HEK293 (cell line): ENCODE results near the gene GLTP.
A peak's percentile ranks its signal among the peaks of the same experiment; 100 is the strongest.

ENCODE experiments used
- HOXD13 ChIP-seq: sonication (generic); formaldehyde crosslinking; IDR thresholded peaks from 2 replicates; pipeline ENCODE4 v1.8.0; 2022; ENCODE audit warnings: missing genetic modification reagents, borderline replicate concordance
- ZBTB11 ChIP-seq: fragments of 450-650 bp; formaldehyde crosslinking; conservative IDR thresholded peaks from 2 replicates; pipeline ENCODE4 v1.5.1; 2016; ENCODE audit warnings: low read depth, missing biosample characterization, missing genetic modification characterization
- ZBTB21 ChIP-seq: fragments of 450-650 bp; formaldehyde crosslinking; IDR thresholded peaks from 2 replicates; pipeline ENCODE4 v1.5.1; 2017; ENCODE audit warnings: missing biosample characterization, missing genetic modification characterization
- ZBTB48 ChIP-seq: fragments of 450-650 bp; formaldehyde crosslinking; IDR thresholded peaks from 2 replicates; pipeline ENCODE4 v1.5.1; 2016; ENCODE audit warnings: missing biosample characterization, missing genetic modification characterization
- ZNF132 ChIP-seq: fragments of 450-650 bp; formaldehyde crosslinking; IDR thresholded peaks from 2 replicates; pipeline ENCODE4 v1.5.1; 2017; ENCODE audit warnings: missing biosample characterization, missing genetic modification characterization, borderline replicate concordance
- ZNF202 ChIP-seq: fragments of 450-650 bp; formaldehyde crosslinking; IDR thresholded peaks from 2 replicates; pipeline ENCODE4 v1.5.1; 2016; ENCODE audit warnings: missing biosample characterization, missing genetic modification characterization, borderline replicate concordance
- ZNF223 ChIP-seq: fragments of 450-650 bp; formaldehyde crosslinking; IDR thresholded peaks from 2 replicates; pipeline ENCODE4 v1.5.1; 2016; ENCODE audit warnings: missing biosample characterization, missing genetic modification characterization
- ZNF26 ChIP-seq: fragments of 450-650 bp; formaldehyde crosslinking; IDR thresholded peaks from 2 replicates; pipeline ENCODE4 v1.5.1; 2016; ENCODE audit warnings: missing biosample characterization, missing genetic modification characterization
- ZNF398 ChIP-seq: fragments of 450-650 bp; formaldehyde crosslinking; IDR thresholded peaks from 2 replicates; pipeline ENCODE4 v1.5.1; 2017; ENCODE audit warnings: missing biosample characterization, missing genetic modification characterization
- ZNF510 ChIP-seq: fragments of 450-650 bp; formaldehyde crosslinking; IDR thresholded peaks from 2 replicates; pipeline ENCODE4 v1.5.1; 2018; ENCODE audit warnings: mild to moderate bottlenecking, missing genetic modification characterization, missing biosample characterization; ENCODE audit not compliant: insufficient replicate concordance
- ZNF514 ChIP-seq: fragments of 450-650 bp; formaldehyde crosslinking; IDR thresholded peaks from 2 replicates; pipeline ENCODE4 v1.5.1; 2016; ENCODE audit warnings: missing biosample characterization, missing genetic modification characterization
- ZNF529 ChIP-seq: fragments of 450-650 bp; formaldehyde crosslinking; IDR thresholded peaks from 2 replicates; pipeline ENCODE4 v1.5.1; 2017; ENCODE audit warnings: missing genetic modification characterization, missing biosample characterization; ENCODE audit not compliant: insufficient replicate concordance
- ZNF791 ChIP-seq: fragments of 450-650 bp; formaldehyde crosslinking; IDR thresholded peaks from 2 replicates; pipeline ENCODE4 v1.5.1; 2016; ENCODE audit warnings: missing biosample characterization, missing genetic modification characterization
- ZNF792 ChIP-seq: fragments of 450-650 bp; formaldehyde crosslinking; IDR thresholded peaks from 2 replicates; pipeline ENCODE4 v1.5.1; 2016; ENCODE audit warnings: missing biosample characterization, missing genetic modification characterization
- ZNF830 ChIP-seq: fragments of 450-650 bp; IDR thresholded peaks from 2 replicates; pipeline ENCODE4 v1.5.0; 2018; ENCODE audit warnings: missing biosample characterization, missing genetic modification characterization, low read depth, mild to moderate bottlenecking, moderate library complexity
- ZSCAN18 ChIP-seq: fragments of 450-650 bp; formaldehyde crosslinking; IDR thresholded peaks from 2 replicates; pipeline ENCODE4 v1.5.1; 2016; ENCODE audit warnings: missing biosample characterization, missing genetic modification characterization
- TF ChIP-seq, protein P1 (sequence below): fragments of 450-650 bp; formaldehyde crosslinking; IDR thresholded peaks from 2 replicates; pipeline ENCODE4 v1.5.1; 2016; ENCODE audit warnings: missing biosample characterization, missing genetic modification characterization
- TF ChIP-seq, protein P2 (sequence below): IDR thresholded peaks from 2 replicates; pipeline ENCODE4 v1.6.1; 2011; ENCODE audit warnings: mild to moderate bottlenecking, low read depth, low read length, borderline replicate concordance
- TF ChIP-seq, protein P3 (sequence below): fragments of 450-650 bp; formaldehyde crosslinking; IDR thresholded peaks from 2 replicates; pipeline ENCODE4 v1.5.1; 2016; ENCODE audit warnings: missing biosample characterization, missing genetic modification characterization
- TF ChIP-seq, protein P4 (sequence below): fragments of 450-650 bp; formaldehyde crosslinking; IDR thresholded peaks from 2 replicates; pipeline ENCODE4 v1.5.1; 2016; ENCODE audit warnings: missing biosample characterization, missing genetic modification characterization, borderline replicate concordance

GLTP gene

DNA sequence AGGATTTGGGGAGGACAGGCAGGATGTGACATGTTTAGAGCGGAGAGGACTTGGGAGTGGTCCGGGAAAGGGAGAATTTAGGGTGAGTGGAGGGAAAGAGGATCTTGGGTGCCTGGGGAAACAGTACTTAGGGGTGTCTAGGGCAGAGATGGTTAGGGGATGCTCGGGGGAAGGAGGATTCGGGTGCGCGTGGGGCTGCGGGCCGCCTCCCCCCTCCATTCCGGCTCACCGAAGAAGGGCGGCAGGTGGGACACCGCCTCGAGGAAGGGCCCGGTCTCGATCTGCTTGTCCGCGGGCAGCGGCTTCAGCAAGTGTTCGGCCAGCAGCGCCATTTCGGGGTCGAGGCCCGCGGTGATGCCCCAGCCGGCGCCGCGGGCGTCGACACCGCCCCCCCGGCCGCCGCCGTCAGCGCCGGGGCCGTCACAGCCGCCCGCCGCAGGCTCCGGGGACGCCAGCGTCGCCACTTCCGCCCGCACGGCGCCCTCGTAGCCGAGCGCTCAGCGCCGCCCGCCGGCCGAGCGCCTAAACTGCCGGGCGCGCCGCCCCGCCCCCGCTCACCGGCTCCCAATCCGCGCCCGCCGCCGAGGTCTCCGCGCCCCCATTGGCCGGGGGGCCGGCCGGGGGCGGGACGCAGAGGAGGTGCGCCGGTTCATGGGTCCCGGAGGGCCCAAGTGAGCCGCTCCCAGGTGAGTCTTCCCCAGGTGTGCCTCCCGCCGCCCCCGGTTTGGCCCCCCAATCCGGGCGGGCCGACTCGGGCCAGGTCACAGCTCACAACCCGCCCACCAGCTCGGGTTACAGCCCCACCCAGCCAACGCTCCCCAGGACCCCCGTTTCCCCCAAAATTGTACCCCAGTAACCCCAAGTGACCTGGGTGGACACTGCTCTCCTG lies at the start of gene GLTP (continued):
- TF ChIP-seq ZNF26 (tag by site-specific recombination) (no peak), ZNF830 (tag by site-specific recombination) (no peak), ZNF791 (peak; percentile 20; the same call in 1 of the 2 replicates), ZNF792 (tag by site-specific recombination) (no peak), ZNF223 (no peak), ZNF529 (no peak), ZBTB48 (tag by site-specific recombination) (peak; percentile 91), ZNF202 (tag by site-specific recombination) (no peak), ZNF510 (no peak), ZBTB21 (0 out of 2 replicates have a peak, but pooled peaks have one; percentile 27), ZNF132 (tag by site-specific recombination) (no peak), ZNF514 (no peak), ZSCAN18 (tag by site-specific recombination) (no peak), ZBTB11 (peak; percentile 79), ZNF398 (tag by site-specific recombination) (no peak; the same call in 1 of the 2 replicates), HOXD13 (CRISPR knock-in tag) (no peak)
- TF ChIP-seq, protein P1, sequence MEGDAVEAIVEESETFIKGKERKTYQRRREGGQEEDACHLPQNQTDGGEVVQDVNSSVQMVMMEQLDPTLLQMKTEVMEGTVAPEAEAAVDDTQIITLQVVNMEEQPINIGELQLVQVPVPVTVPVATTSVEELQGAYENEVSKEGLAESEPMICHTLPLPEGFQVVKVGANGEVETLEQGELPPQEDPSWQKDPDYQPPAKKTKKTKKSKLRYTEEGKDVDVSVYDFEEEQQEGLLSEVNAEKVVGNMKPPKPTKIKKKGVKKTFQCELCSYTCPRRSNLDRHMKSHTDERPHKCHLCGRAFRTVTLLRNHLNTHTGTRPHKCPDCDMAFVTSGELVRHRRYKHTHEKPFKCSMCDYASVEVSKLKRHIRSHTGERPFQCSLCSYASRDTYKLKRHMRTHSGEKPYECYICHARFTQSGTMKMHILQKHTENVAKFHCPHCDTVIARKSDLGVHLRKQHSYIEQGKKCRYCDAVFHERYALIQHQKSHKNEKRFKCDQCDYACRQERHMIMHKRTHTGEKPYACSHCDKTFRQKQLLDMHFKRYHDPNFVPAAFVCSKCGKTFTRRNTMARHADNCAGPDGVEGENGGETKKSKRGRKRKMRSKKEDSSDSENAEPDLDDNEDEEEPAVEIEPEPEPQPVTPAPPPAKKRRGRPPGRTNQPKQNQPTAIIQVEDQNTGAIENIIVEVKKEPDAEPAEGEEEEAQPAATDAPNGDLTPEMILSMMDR = peak; percentile 62
- TF ChIP-seq, protein P2, sequence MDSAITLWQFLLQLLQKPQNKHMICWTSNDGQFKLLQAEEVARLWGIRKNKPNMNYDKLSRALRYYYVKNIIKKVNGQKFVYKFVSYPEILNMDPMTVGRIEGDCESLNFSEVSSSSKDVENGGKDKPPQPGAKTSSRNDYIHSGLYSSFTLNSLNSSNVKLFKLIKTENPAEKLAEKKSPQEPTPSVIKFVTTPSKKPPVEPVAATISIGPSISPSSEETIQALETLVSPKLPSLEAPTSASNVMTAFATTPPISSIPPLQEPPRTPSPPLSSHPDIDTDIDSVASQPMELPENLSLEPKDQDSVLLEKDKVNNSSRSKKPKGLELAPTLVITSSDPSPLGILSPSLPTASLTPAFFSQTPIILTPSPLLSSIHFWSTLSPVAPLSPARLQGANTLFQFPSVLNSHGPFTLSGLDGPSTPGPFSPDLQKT = peak; percentile 51; the same call in 1 of the 2 replicates
- TF ChIP-seq, protein P3, sequence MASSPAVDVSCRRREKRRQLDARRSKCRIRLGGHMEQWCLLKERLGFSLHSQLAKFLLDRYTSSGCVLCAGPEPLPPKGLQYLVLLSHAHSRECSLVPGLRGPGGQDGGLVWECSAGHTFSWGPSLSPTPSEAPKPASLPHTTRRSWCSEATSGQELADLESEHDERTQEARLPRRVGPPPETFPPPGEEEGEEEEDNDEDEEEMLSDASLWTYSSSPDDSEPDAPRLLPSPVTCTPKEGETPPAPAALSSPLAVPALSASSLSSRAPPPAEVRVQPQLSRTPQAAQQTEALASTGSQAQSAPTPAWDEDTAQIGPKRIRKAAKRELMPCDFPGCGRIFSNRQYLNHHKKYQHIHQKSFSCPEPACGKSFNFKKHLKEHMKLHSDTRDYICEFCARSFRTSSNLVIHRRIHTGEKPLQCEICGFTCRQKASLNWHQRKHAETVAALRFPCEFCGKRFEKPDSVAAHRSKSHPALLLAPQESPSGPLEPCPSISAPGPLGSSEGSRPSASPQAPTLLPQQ = no peak
- TF ChIP-seq, protein P4, sequence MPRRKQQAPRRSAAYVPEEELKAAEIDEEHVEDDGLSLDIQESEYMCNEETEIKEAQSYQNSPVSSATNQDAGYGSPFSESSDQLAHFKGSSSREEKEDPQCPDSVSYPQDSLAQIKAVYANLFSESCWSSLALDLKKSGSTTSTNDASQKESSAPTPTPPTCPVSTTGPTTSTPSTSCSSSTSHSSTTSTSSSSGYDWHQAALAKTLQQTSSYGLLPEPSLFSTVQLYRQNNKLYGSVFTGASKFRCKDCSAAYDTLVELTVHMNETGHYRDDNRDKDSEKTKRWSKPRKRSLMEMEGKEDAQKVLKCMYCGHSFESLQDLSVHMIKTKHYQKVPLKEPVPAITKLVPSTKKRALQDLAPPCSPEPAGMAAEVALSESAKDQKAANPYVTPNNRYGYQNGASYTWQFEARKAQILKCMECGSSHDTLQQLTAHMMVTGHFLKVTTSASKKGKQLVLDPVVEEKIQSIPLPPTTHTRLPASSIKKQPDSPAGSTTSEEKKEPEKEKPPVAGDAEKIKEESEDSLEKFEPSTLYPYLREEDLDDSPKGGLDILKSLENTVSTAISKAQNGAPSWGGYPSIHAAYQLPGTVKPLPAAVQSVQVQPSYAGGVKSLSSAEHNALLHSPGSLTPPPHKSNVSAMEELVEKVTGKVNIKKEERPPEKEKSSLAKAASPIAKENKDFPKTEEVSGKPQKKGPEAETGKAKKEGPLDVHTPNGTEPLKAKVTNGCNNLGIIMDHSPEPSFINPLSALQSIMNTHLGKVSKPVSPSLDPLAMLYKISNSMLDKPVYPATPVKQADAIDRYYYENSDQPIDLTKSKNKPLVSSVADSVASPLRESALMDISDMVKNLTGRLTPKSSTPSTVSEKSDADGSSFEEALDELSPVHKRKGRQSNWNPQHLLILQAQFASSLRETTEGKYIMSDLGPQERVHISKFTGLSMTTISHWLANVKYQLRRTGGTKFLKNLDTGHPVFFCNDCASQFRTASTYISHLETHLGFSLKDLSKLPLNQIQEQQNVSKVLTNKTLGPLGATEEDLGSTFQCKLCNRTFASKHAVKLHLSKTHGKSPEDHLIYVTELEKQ (tag by site-specific recombination) = no peak; the same call in 1 of the 2 replicates
